Measurements from ENCODE around the gene EXOC4. TPM values are rescaled to one million over a fixed set of nuclear protein-coding genes. Genes with fewer than 3 reads are reported as not detected.

EXOC4 gene
- total and polyA plus RNA-seq, 2 of the 13 experiments (the other 11 are each of a cell fraction or from before 2014, with no cell fraction given), result 22.5 to 39.0 TPM

- H3K9me3 ChIP-seq (ENCODE audit: low read length), result no peaks in the 10 kb centered on the region
- H3K9ac ChIP-seq (ENCODE audit: insufficient read depth, low read depth, low read length), result no peak overlapping the region
- H3K4me3 ChIP-seq (replicated peaks in 1 of 3; ENCODE audit: insufficient read depth in 1 of 3, low read depth in 2 of 3, low read length in 3 of 3), result no peak overlapping the region; a peak in 1 of 6 replicates
- no peaks in the 10 kb centered on the region for H4K20me1 ChIP-seq (ENCODE audit: insufficient read depth, low read length)
- peak overlapping the region; percentile 34 for H3K4me2 ChIP-seq (ENCODE audit: low read depth, low read length)
- peaks cover 20% of the 10 kb centered on the region for H3K4me1 ChIP-seq (ENCODE audit: insufficient read depth, low read length)
- no peak overlapping the region for H2AFZ ChIP-seq (ENCODE audit: low read length)
- peak overlapping the region; percentile 44 for H3K27ac ChIP-seq (ENCODE audit: extremely low read length, insufficient read depth, low read length)
- intact Hi-C loops (cut with micrococcal nuclease; ENCODE audit: unreplicated experiment), result no loop called here
- peak; percentile 68 for DNase-seq (ENCODE audit: low spot score)
- H3K36me3 ChIP-seq (replicated peaks in 1 of 2; ENCODE audit: control insufficient read depth in 1 of 2, insufficient read depth in 2 of 2, low read length in 2 of 2), result no peaks in the 10 kb centered on the region
- H3K79me2 ChIP-seq (ENCODE audit: insufficient read depth, low read length), result no peaks in the 10 kb centered on the region
- BruUV-seq (replicated peaks), result no TSS peak
- CTCF ChIA-PET (ENCODE audit: low intra/inter-chr PET ratio, low total read pairs), result no interaction called here
- no peaks in the 10 kb centered on the region for H3K27me3 ChIP-seq (ENCODE audit: control insufficient read depth in 1 of 2, insufficient read depth in 2 of 2, low read length in 2 of 2)
- in situ Hi-C loops (cut with HindIII; ENCODE audit: extremely low pct_ligation_motif_present, low pct_unique_long_range_greater_than_20kb), result no loop called here
- peak; percentile 56 for FAIRE-seq
- ATAC-seq, result peak; percentile 81
- POLR2A ChIA-PET, result no interaction called here
- TF ChIP-seq NFE2L2 (IDR thresholded peaks at IDR 0.05; ENCODE audit: low read length), result peak; percentile 30; the same call in 1 of the 2 replicates
- no peak for TF ChIP-seq ZMAT5 (CRISPR knock-in tag; IDR thresholded peaks at IDR 0.05; ENCODE audit: borderline replicate concordance, low read depth)
- no peak for TF ChIP-seq LBX2 (CRISPR knock-in tag; IDR thresholded peaks at IDR 0.05; ENCODE audit: borderline replicate concordance)
- TF ChIP-seq ARID5B (CRISPR knock-in tag; IDR thresholded peaks at IDR 0.05), result peak; percentile 48
- no peak for TF ChIP-seq ZFX (CRISPR knock-in tag; IDR thresholded peaks at IDR 0.05; ENCODE audit: low read depth)
- TF ChIP-seq SALL2 (CRISPR knock-in tag; IDR thresholded peaks at IDR 0.05), result no peak
- TF ChIP-seq ZNF614 (CRISPR knock-in tag; IDR thresholded peaks at IDR 0.05; ENCODE audit: borderline replicate concordance), result 0 out of 2 replicates have a peak, but pooled peaks have one; percentile 31
- TF ChIP-seq HOXD1 (CRISPR knock-in tag; IDR thresholded peaks at IDR 0.05), result no peak
- no peak for TF ChIP-seq KIAA2018 (CRISPR knock-in tag; IDR thresholded peaks at IDR 0.05; ENCODE audit: borderline replicate concordance)
- no peak for TF ChIP-seq RCOR2 (CRISPR knock-in tag; IDR thresholded peaks at IDR 0.05)
- TF ChIP-seq GATAD2A (CRISPR knock-in tag; IDR thresholded peaks at IDR 0.05), result 0 out of 2 replicates have a peak, but pooled peaks have one; percentile 39
Measured at GRCh38 chr7:133770863-133771492, 518.1 kb downstream of the EXOC4 start.

Data from HepG2 (cell line).